Astrocyte (in vitro differentiated cells and primary cell): Measurements from ENCODE around the gene SPTBN2.

ENCODE experiments used
- EZH2 ChIP-seq: IDR thresholded peaks from 2 replicates; pipeline ENCODE4 v1.6.1; 2012; ENCODE audit warnings: mild to moderate bottlenecking, low read length, inconsistent platforms; ENCODE audit not compliant: insufficient read depth
- TF ChIP-seq, protein P1 (sequence below): IDR thresholded peaks from 2 replicates; pipeline ENCODE4 v1.5.1; 2011; ENCODE audit warnings: low read depth, mild to moderate bottlenecking, inconsistent platforms, low read length, moderate library complexity; ENCODE audit not compliant: insufficient read depth

DNA sequence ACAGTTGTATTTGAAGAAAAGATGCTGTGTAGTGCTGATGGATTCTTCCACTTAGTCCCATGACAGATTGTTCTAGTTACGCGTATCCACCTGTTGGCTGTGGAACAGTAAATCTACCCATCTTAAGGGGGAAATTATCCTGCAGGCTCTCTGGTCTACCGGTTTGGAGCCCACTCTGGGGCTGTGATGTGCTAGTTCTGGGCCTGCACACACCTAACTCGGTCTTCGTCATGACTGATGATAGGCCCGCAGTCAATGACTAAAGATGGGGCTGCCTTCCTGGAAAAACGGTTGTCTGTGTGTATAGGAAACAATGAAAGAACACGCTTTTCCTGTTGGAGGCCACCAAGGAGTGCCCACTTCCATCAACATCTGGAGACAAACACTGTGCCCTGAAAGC lies 45.1 kb downstream of the SPTBN2 start:
- TF ChIP-seq, protein P1, sequence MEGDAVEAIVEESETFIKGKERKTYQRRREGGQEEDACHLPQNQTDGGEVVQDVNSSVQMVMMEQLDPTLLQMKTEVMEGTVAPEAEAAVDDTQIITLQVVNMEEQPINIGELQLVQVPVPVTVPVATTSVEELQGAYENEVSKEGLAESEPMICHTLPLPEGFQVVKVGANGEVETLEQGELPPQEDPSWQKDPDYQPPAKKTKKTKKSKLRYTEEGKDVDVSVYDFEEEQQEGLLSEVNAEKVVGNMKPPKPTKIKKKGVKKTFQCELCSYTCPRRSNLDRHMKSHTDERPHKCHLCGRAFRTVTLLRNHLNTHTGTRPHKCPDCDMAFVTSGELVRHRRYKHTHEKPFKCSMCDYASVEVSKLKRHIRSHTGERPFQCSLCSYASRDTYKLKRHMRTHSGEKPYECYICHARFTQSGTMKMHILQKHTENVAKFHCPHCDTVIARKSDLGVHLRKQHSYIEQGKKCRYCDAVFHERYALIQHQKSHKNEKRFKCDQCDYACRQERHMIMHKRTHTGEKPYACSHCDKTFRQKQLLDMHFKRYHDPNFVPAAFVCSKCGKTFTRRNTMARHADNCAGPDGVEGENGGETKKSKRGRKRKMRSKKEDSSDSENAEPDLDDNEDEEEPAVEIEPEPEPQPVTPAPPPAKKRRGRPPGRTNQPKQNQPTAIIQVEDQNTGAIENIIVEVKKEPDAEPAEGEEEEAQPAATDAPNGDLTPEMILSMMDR: no peak
- TF ChIP-seq EZH2: no peak
